Epithelial cell of prostate (primary cell): ENCODE data around the gene CIC.
"Not testable (repeated sequence)": the region's sequence is repeated elsewhere in the genome, so short reads cannot be mapped to it uniquely, and the experiment has no call there.

Experiments
- DNase-seq: peaks from one replicate; pipeline ENCODE4 v3.0.0-alpha.2; 2011; ENCODE audit warnings: low read depth, low spot score
- H3K27ac ChIP-seq: fragments of 450-650 bp; 2 replicates; pipeline ENCODE4 v1.5.1; 2017; ENCODE audit warnings: mild to moderate bottlenecking

The CIC gene

DNA sequence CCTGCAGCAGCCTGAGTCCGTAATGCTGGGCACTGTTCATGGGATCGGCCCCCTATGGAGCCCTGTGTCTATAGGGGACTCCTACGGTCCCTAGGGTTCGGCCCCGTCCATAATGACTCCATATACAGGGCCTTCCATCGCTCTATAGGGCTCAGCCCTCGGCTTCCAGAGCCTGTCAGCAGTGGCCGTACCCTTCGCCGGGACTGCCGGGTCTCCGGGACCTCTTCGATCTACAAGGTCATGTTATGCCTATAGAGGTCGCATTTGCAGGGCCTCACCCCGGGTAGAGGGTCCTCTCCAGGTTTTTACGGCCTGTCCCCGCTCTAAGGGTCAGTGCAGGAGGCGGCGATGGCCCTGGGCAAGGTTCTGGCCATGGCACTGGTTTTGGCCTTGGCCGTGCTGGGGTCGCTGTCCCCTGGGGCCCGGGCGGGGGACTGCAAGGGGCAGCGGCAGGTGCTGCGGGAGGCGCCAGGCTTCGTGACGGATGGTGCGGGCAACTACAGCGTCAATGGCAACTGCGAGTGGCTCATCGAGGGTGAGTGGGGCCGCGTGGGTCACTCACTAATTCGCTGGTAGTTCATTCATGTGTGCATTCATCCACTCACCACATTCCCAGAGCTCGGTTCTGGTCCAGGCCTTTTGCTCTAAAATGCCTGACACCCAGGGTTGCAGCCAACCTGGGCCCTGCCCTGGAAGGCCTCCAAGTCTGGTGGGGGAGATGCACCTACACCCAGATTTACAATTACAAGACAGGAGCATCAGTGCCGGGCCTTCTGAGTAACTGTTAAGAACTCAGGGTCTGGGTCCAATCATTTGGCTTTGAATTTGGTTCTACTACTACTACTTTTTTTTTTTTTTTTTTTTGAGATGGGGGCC, 57.1 kb downstream of the CIC start:
- DNase-seq = no peak
- H3K27ac ChIP-seq = peak overlapping the region; percentile 30

GRCh38 chr19:42326969-42327368, 57.9 kb downstream of the CIC start:
- DNase-seq = no peak
- H3K27ac ChIP-seq = no peak overlapping the region

DNA sequence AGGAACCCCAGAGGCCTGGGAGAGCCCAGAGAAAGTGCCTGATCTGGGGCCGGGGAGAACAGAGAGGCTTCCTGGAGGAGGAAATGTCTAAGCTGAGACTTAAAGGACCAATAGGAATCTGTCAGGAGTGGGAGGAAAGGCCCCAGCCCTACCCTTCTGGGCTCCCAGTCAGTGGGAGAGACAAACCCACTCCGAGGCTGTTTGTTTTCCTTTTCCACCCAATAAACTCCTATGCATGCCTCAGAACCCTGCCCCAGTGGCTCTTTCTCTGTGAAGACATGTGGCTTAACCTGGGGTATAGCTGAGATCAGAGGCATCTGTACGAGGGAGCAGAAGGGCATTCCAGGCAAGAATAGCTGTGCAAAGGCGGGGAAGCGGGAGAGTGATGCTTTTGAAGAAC, 58.3 kb downstream of the CIC start:
- DNase-seq = no peak

GRCh38 chr19:42328106-42328505, 59.1 kb downstream of the CIC start:
- DNase-seq = no peak
- H3K27ac ChIP-seq = no peak overlapping the region

More for the DNA sequence above, 58.3 kb downstream of the CIC start:
- H3K27ac ChIP-seq = no peak overlapping the region

DNA sequence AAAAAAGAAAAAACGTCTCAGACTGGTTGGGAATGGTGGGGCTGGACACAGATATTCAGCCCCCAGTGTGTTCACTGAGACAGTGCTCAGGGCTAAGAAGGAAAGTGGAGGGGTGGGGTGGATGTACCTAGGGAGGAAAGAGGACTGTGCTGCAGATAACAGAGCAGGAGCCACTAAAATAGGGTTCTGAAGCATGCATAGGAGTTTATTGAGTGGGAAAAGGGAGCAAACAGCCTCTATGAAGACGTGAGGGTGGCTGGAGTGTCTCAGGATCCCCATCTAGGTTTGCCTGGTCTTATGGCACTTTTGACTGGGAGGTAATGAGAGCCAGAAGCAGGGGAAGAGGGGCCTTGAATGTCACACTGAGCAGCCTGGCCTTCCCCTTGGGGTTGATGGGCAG, 59.8 kb downstream of the CIC start:
- DNase-seq = no peak

DNA sequence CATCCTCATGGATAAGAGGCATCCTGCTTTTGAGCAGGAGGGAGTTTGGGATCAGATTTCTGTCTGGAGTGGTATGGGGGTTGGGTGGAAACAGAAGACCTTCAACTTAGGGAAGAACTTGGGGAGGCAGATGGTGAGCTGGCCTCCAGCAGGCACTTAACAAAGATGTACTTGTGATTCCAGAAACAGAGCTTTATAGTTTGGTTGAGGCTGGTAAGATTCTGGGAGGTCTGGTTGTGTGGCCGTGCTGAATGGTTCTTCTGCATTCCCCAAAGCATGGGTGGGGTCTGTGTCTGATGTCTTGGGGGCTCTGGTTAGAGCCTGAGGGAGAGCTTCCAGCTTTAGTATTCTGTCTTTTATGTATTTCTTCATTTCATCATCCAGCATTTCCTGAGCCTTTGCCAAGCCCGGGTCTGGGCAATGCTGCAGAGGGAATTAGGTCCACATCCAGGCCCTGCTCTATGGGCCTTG, 61.2 kb downstream of the CIC start:
- no peak for DNase-seq
- no peak overlapping the region for H3K27ac ChIP-seq

More for the DNA sequence above, 59.8 kb downstream of the CIC start:
- no peak overlapping the region for H3K27ac ChIP-seq

DNA sequence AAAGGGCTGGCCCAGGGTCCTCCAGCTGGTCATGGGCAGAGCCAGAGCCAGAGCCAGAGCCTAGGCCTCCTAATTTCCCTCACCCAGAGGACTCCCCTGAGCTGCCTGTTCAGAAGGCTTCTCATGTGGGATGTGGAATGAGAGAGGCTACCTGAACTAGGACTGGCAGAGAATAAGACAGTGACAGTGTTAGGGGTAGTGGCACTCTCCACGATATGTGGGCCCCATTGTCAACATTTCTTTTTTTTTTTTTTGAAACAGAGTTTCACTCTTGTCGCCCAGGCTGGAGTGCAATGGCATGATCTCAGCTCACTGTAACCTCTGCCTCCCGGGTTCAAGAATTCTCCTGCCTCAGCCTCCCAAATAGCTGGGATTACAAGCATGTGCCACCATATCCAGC, 62.3 kb downstream of the CIC start:
- DNase-seq, H3K27ac ChIP-seq: not testable (repeated sequence)

DNA sequence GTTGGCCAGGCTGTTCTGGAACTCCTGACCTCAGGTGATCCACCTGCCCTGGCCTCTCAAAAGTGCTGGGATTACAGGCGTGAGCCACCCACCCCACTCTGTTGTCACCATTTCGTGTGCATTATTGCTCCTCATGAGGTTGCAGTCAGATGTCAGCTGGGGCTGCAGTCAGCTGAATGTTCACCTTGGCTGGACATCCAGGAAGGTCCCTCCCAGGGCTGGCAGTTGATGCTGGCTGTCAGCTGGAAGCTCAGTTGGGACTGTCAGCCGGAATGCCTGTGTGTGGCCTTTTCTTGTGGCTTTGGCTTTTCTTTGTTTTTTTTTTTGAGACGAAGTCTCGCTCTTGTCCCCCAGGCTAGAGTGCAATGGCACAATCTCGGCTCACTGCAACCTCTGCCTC, 63.0 kb downstream of the CIC start:
- no peak overlapping the region for H3K27ac ChIP-seq
- no peak for DNase-seq

DNA sequence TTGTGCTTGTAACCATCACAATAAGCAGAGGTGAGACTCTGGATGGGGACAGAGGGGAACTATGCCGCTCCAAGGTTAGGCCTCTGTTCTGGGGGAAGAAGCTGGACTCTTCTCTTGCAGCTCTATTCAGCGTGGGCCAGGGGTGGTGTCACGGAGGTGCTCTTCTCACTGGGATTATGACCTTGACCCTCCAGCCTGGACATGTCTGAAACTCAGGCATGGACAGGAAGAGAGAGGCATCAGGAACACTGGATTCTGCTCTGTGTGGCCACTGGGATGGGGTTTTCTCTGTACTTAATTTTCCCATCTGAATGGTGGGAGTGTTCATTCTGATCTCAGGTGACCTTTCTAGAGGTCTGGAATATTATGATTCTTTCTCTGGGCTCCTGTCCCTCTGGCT, 64.0 kb downstream of the CIC start:
- no peak overlapping the region for H3K27ac ChIP-seq

DNA sequence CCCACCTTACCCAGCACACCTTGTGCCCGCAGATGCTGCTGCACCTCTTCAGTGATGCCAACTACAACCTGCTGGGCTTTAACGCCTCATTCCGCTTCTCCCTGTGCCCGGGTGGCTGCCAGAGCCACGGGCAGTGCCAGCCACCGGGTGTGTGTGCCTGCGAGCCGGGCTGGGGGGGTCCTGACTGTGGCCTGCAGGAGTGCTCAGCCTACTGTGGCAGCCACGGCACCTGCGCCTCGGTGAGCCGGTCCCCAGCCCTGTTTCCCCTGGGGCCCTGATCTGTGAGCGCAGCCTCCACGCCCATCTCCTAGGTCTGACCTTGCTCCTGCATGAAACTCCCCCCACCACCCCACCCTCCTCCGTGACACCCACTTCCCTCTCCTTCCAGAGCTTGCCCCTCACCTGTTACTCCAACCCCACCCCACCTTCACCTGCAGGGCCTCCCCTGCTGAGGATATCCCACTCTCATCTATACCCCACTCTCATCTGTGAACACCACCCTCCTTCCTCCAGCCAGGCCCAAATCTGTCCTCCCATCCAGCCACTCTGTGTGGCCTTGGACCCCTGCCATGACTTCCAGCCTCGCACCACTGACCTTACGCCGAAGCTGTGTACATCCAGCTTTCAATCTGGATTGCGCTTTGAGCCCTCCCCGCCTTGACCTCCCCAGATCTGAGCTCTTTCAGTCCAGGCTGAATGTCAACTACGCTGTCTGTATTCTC, 65.1 kb downstream of the CIC start:
- DNase-seq = no peak
- no peak overlapping the region for H3K27ac ChIP-seq

More for the DNA sequence above, 64.0 kb downstream of the CIC start:
- DNase-seq = no peak

DNA sequence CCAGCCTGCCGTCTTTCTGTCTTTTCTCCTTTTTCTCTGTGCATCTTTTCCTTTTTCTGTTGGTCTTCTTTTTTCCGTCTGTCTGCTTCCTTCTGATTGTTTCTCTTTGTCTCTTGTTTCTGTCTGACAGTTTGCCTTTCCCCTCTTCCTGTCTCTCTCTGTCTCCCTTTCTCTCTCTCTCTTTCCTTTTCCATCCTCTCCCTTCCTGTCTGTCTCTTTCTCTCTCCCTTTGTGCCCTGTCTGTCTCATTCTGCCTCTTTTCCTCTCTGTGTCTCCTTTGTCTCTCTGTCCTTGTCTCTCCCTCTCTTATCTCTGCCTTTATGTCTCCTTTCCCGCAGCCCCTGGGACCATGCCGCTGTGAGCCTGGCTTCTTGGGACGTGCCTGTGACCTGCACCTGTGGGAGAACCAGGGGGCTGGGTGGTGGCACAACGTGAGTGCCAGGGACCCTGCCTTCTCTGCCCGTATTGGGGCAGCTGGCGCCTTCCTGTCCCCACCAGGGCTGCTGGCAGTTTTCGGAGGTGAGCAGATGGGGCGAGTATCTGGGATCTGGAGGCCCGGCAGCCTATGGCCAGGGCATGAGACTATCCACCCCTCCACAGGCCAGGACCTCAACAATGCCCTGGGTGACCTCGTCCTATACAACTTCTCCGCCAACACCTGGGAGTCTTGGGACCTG, 65.8 kb downstream of the CIC start:
- DNase-seq = no peak
- no peak overlapping the region for H3K27ac ChIP-seq

DNA sequence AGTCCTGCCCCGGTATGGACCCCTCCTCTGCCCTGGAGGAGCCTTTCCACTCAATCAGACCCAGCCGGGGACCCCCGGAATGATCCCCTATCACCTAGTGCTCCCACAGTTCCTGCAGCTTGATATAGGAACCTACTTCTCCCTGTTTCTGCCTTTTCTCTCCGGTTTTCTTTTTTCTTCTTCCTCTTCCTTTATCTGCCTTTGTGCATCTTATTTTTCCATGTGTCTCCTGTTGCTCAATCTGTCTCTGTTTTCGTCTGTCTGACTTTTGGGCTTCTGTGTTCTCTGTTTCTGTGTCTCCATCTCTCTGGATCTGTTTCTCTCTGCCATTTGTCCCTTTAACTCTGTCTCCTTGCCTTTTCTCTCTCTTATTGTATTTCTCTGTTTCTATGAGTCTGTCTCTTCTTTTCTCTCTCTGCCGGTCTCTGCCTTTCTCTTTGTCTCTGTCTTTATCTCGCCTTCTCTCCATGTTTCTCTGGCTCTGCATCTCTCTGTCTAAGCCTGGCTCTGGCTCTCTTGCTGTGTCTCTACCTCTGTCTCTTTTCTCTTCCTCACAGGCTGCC, 66.4 kb downstream of the CIC start:
- H3K27ac ChIP-seq = no peak overlapping the region
- DNase-seq = no peak

DNA sequence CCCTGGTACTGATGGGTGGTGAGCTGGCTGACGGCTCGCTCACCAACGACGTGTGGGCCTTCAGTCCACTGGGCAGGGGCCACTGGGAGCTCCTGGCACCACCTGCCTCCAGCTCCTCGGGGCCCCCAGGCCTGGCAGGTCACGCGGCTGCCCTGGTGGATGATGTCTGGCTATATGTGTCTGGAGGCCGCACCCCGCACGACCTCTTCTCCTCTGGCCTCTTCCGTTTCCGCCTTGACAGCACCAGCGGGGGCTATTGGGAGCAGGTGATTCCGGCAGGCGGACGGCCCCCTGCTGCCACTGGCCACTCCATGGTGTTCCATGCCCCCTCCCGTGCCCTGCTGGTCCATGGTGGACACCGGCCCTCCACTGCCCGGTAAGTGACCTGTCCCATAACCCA, 66.9 kb downstream of the CIC start:
- no peak for DNase-seq
- no peak overlapping the region for H3K27ac ChIP-seq

DNA sequence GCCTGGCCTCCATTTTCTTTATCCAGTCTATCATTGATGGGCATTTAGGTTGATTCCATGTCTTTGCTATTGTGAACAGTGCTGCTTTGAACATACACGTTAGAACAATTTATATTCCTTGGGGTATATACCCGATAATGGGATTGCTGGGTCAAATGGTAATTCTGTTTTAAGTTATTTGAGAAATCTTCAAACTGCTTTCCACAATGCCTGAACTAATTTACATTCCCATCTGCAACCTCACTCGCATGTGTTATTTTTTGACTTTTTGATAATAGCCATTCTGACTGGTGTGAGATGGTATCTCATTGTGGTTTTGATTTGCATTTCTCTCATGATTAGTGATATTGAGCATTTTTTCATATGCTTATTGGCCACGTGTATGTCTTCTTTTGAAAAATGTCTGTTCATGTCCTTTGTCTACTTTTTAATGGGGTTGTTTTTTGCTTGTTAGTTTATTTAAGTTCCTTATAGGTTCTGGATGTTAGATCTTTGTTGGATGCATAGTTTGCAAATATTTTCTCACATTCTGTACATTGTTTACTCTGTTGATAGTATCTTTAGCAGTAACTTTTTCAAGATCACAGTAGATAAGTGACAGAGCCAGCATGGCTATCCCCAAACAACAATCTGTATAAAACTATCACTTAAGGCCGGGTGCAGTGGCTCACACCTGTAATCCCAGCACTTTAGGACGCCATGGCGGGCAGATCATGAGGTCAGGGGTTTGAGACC, 70.2 kb downstream of the CIC start:
- not testable (repeated sequence) for H3K27ac ChIP-seq, DNase-seq

DNA sequence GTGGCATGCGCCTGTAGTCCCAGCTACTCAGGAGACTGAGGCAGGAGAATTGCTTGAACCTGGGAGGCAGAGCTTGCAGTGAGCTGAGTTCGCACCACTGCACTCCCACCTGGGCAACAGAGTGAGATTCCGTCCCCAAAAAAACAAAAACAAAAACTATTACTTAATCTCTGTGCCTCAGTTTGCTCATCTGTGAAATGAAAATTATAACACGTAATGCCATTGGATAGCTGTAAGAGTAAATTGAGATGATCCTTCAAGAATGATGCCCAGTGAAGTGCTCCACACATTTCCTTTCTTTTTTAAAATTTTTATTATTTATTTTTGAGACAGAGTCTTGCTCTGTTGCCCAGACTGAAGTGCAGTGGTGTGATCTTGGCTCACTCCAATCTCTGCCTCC, 70.9 kb downstream of the CIC start:
- not testable (repeated sequence) for DNase-seq, H3K27ac ChIP-seq

DNA sequence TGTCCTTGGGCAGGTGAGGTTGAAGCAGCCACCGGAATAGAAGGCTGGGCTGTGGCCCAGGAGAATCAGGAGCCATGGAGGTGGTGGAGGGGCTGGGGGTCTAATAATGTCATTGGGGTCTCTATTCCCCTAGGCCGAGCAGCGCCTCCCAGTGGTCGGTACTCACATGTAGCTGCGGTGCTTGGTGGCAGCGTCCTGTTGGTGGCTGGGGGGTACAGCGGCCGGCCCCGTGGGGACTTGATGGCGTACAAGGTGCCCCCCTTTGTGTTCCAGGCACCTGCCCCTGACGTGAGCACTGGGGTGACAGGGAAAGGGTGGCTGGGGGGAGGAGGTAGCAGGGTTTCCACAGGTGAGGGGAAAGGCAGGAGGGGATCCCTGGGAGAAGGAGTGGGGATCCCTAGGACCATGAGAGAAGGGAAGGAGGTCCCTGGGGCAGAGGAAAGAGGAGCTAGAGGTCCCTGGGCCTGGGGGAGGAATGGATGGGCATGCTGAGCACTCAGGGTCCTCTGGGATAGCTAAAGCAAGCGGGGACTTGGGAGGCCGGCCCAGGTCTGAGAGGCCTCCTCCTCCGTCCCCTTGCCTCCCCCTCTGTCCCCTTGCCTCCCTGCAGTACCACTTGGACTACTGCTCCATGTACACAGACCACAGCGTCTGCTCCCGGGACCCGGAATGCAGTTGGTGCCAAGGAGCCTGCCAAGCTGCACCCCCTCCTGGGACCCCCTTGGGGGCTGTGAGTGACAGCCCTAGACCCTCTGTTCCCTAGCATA, 74.5 kb downstream of the CIC start:
- DNase-seq = no peak
- H3K27ac ChIP-seq = no peak overlapping the region

- no peak for DNase-seq
- no peak overlapping the region for H3K27ac ChIP-seq
Observed at GRCh38 chr19:42344336-42344893, 75.4 kb downstream of the CIC start.
